Suppressor macrophage treated with lipopolysaccharide for 4 hours (primary cell): Measurements from ENCODE around the gene HS3ST6.
"Not testable (repeated sequence)": the region's sequence is repeated elsewhere in the genome, so short reads cannot be mapped to it uniquely, and the experiment has no call there.

Experiments
- DNase-seq: peaks from one replicate; pipeline ENCODE4 v3.0.0-alpha.2; 2020

The HS3ST6 gene

DNA sequence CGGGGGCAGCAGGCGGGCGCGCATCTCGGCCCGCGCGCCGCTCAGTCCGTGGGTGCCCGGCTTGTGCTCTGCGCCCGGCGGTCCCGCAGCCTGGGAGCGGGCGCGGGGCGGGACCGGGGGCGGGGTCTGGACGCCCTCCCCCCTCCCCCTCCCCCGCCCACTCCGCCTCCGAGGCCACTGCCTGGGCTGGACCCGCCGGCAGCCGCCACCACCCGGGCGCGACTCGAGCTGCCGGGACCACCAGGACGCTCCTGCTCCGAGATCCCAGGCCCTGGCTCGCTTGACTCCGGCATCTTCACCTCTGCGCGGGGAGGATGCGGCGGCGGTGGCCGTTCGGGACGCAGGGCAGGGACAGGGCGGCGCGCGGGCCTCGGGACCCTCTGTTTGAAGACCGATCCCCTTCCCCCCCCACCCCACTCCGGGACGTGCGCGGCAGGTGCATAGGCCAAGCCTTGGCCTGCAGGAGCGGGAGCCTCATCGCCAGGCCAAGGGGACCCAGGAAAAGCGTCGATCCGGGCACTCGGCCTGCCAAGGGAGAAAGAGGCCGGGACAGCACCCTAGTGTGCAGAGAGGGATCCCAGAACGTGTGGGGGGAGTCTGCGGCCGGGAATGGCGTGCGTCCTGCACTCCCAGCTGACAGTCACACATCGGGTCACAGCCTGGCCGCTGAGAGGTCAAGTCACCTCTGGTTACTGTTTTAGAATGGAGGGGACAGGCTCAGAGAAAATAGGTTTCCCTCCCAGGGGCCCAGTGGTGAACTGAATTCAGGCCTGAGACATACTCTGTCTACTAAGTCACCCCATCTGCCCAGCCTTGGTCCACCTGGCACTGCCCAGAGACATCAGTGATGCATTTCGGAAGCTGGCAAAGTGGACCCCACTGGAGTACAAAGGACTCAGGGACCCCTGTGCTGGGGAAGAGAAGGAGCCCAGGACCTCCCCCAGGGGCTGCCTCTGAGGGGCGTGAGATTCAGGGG lies at the start of gene HS3ST6:
HS3ST6 (minus strand) TSS at position 65 of the 976 bp plus-strand sequence. CDS start 92 bp downstream, outside the sequence.
- DNase-seq, result no peak

DNA sequence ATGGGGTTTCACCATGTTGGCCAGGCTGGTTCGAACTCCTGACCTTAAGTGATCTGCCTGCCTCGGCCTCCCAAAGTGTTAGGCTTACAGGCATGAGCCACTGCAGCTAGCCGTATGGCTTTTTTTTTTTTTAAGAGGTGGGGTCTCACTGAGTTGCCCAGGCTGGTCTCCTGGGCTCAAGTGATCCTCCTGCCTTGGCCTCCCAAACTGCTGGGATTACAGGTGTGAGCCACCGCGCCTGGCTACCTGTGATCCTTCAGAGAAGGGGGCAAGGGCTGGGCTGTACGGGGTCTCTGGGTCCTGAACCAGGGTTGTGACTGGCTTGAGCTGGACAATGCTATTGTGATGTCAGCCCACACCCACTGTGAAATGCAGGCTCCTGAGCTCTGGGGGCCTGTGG lies 48.2 kb upstream of the HS3ST6 start, which contains the start of gene RNF151:
RNF151 (plus strand) TSS at position 397 of the 400 bp plus-strand sequence. CDS start 26 bp downstream, outside the sequence.
- no peak for DNase-seq

DNA sequence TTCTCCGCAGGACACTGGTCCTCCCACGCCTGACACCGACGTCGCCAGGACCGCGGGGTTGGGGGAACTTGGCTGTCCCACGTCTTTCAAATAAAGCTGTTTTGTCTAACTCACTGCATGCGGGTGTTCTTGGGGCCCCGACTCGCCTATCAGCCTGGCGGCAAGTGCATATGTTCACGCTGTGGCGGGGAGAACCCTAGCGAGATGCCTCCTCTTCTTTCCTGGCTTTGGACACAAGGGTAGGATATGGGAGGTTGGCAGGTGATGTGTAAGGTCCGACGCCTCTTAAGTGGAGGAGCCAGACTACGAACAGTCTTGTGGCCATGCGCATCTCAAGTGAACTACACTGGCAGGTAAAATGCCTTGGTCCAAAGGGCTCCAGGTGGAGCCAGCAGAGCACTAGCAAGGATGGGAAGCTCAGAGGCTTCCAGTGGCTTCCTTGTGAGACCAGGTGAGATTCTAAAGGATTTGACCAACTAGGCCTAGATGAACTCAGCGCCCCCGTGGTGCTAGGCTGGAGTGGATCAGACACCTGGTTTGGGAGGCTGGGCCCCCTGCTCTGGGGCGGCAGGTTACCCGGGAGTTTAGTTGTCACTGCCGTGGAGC lies 47.3 kb upstream of the HS3ST6 start:
- no peak for DNase-seq

DNA sequence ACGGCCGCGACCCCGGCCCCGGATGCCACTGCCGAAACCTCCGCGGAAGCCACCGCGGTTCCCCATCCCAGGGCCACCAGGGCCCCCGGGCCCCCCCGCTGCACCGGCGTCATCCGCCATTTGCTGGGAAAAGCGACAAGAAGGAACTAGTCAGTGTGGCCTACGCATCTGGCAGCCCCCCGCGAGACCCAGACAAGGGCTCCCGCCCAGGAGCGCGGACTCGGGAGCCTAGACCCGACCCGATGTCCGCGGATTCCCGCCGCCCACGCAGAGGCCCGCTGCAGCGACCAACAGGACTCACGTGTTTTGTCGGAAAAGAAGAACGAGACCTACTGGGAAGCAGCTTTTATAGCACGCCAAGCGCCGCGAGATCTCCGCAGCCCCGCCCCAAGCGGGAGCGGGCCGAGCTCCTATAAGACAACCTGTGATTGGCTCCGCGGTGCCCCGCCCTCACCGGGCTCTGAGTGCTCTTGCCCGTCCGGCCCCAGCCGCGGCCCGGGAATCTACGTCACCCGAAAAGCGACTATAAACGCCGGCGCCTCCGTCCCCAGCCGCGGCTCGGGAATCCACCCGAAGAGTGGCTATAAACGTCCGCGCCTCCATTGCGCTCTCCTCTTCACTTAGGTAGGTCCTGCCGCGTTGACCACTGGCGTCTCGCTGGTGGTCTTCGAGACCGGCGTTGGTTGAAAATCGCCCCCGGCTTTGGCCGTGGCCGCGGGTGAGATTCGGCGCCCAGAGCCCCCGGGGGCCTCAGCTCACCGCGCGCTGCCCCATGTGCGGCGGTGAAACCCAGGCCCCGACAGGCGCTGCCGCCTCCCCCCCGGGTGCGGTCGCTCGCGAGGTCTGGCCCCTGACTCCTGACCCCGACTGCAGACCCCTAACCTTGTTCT lies 46.5 kb upstream of the HS3ST6 start, which contains the start of gene RPS2:
RPS2 (minus strand) TSS at position 321 of the 890 bp plus-strand sequence; CDS start at position 120, 201 bp downstream.
- peak; percentile 100 for DNase-seq

DNA sequence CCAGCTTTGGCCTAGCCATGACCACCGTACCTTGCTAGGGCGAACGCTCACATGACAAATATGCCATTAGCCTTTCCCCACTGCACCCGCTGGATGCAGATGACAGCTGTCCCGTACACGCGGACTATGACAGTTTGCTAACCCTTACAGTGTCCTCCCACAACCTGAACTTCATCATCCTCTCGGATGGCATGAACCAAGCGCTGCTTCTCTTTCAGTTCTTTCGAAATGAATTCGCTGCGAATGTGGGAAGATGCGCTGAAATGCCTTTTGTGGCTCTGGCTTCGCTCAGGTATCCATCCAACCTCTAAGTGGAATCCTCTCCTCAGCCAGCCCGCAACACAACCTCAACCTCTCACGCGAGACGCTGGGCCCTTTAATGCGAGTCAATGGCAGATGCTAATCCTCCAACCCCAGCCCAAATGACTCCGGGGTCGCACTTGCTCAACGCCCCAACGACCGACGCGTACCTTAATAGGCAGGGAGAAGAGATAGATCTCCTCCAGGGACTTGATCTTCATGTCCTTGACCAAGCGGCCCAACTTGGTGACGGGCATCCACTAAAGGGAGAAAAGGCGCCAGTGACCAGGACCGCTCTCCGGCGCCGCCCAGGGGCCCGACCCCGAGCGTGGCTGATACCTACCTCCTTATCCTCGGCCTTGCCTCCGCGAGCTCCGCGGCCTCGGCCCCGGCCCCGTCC lies 45.7 kb upstream of the HS3ST6 start:
- peak; percentile 55 for DNase-seq

DNA sequence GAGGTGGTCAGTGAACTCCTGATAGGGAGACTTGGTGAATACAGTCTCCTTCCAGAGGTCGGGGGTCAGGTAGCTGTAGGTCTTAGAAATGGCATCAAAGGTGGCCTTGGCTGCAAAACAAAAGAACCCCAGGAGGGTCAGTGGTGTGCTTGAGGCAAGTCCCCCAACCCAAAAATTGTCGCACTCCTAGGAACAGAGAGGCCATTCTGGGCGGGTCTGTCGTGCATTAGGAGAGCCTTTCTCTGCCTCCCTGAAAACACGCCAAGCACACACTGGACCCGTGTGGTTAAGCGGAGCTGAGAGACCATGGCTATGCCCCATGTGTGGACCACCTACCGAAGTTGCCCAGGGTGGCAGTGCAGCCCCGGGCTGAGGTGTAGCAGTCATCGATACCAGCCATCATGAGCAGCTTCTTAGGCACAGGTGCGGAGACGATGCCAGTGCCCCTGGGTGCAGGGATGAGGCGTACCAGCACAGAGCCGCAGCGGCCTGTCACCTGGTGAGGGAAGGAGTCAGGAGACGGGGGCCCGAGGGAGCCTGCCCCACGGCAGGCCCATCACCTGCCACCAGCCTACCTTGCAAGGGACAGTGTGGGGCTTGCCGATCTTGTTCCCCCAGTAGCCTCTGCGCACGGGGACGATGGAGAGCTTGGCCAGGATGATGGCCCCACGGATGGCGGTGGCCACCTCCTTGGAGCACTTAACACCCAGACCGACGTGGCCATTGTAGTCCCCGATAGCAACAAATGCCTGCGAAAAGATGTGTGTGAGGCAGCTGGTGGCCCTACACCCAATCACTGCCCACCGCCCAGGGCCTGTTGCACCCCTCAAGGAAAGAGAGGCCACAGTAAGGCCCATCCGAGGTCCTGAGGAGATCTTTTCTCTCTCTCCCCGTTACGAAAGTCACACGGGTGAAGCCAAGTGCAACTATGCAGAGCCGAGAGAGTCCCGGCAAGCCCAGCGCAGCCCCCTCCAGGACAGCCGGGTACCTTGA lies 44.2 kb upstream of the HS3ST6 start:
- DNase-seq, result not testable (repeated sequence)

DNA sequence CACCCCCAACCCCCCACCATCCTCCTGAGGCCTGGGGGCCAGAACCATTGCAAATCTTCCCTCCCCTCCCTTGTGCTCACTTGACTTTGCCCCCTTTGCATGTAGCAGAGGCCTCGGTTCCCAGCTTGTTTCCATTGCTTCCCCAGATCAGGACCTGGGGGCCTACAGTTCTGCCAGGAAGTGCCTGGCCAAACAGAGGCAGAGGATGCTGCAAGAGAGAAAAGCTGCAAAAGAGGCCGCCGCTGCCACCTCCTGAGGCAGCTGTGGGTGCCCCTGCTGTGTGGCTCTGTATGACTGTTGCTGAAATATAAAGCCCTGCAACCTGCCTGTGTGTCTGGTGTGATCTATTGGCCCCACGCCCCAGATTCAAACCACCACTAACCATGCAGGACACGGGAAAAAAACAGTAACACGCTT lies 43.4 kb upstream of the HS3ST6 start:
- DNase-seq, result no peak

DNA sequence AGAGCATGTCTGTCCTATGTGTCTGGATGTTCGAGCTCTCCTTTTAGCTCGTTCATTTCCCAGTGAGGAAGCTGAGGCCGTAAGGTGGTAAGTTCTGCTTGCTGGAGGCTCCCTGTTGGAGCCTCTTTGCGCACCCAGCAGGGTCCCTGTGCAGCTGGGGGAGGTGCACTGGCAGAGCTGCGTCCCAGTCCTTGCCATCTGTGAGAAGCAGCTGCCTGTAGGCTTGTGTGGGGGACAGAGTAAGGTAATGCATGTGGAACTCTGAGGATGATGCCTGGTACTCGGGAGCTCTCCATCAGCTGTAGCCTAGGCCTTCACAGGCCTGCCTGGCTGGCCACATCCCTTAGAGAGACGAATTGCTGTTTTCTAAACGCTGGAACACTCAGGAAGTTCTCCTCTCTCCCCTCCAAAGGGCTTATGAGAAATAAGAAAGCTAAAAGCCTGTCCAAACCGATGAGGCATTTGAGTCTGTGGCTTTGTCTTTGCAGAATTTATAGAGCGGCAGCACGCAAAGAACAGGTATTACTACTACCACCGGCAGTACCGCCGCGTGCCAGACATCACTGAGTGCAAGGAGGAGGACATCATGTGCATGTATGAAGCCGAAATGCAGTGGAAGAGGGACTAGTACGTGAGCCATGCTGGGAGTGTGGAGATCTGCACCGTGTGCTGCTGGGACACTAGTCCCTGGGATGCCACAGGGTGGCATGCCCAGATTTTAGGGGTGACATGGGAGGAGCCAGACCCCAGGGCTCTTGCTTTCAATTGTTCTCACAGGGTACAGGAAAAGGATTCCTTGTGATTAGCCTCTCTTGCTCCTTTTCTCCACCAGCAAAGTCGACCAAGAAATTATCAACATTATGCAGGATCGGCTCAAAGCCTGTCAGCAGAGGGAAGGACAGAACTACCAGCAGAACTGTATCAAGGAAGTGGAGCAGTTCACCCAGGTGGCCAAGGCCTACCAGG lies 42.7 kb upstream of the HS3ST6 start:
- DNase-seq, result no peak

DNA sequence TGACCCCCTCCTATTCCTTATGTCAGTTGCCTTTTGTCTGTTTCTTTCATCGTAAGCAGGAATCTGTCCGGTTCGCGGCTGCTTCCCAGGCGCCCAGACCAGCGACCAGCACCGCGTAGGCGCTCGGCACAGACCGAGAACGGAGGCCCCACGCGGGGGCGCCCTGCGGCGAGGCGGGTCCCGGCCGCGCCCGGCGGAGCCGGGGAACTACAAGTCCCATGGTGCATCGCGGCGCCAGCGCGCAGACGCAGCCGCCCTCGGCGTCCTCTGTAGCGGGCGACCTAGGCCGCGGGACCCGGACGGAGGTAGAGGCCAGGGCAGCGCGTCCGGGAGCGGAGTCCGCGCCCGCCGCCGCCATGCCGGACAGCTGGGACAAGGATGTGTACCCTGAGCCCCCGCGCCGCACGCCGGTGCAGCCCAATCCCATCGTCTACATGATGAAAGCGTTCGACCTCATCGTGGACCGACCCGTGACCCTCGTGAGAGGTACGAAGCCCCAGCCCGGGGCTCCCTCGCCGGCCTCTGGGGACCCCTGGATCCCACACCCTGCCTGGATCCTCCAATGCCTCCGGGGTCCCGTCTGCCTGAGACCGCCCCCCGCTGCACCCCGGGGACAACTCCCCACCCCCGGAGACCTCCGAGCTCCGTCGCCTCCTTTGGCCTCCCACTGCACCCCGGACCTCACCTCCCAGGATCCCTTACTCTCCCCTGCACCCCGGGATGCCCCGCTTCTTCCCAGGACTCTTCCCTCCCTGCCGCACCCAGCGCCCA lies 41.2 kb upstream of the HS3ST6 start, which contains the start of gene NDUFB10:
NDUFB10 (plus strand) TSS at position 270 of the 771 bp plus-strand sequence; CDS start at position 357, 87 bp downstream.
- DNase-seq, result peak; percentile 96

DNA sequence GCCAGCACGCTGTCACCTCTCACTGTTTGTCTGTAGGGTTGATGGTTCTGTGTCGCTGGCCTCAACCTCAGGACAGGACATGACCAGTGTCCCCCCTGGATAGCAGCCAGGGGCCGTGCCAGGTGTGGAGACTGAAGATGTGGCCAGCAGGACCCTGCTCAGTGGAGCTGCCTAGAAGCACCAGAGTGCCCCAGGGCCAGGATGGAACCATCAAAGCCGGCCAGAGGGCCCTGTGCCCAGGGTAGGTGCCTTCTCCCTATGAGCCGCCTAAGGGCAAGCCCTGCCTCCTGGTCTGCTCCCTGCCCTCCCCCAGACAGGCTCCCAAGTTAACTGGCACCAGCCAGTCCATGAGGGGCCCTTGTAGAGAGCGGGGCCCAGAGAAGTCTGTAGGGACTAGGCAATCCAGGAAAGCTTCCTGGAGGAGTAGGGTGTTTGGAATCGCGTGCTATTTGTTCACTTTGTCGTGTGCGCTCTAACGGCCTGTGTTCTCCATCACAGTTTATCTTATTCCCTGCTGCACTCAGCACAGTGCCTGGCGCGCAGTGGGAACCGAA lies 40.6 kb upstream of the HS3ST6 start:
- DNase-seq, result no peak

DNA sequence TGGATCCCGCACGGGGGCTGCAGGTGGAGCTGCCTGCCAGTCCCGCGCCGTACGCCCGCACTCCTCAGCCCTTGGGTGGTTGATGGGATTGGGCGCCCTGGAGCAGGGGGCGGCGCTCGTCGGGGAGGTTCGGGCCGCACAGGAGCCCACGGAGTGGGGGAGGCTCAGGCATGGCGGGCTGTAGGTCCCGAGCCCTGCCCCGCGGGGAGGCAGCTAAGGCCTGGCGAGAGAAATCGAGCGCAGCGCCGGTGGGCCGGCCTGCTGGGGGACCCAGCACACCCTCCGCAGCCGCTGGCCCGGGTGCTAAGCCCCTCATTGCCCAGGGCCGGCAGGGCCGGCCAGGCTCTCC lies 39.9 kb upstream of the HS3ST6 start:
- not testable (repeated sequence) for DNase-seq

DNA sequence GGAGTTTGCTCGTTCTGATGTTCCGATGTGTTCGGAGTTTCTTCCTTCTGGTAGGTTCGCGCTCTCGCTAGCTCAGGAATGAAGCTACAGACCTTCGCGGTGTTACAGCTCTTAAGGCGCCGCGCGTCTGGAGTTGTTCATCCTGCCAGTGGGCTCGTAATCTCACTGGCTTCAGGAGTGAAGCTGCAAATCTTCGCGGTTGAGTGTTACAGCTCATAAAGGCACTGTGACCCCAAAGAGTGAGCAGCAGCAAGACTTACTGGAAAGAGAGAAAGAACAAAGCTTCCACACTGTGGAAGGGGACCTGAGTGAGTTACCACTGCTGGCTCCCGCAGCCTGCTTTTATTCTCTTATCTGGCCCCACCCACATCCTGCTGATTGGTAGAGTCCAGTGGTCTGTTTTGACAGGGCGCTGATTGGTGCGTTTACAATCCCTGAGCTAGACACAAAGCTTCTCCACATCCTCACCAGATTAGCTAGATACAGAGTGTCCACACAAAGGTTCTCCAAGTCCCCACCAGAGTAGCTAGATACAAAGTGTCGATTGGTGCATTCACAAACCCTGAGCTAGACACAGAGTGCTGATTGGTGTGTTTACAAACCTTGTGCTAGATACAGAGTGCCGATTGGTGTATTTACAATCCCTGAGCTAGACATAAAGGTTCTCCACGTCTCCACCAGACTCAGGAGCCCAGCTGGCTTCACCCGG lies 39.4 kb upstream of the HS3ST6 start:
- DNase-seq, result not testable (repeated sequence)

DNA sequence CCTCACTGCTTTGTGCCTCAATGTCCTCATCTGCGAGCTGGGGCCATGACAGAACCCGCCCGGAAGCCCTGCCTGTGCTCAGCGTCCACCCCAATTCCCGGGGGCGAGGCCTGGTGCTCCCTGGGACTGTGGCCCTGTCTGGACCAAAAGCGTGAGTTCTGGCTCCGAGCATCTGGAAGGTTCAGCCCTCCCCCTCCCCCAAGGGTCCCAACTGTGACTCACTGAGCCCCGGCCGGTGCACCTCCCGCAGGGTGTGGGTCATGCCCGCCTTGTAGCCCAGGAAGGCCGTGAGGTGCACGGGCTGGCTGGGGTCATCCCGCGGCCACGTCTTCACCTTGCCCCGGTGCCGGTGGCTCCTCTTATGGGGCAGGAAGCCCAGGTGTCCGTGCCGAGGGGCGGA lies 35.5 kb upstream of the HS3ST6 start:
- no peak for DNase-seq

DNA sequence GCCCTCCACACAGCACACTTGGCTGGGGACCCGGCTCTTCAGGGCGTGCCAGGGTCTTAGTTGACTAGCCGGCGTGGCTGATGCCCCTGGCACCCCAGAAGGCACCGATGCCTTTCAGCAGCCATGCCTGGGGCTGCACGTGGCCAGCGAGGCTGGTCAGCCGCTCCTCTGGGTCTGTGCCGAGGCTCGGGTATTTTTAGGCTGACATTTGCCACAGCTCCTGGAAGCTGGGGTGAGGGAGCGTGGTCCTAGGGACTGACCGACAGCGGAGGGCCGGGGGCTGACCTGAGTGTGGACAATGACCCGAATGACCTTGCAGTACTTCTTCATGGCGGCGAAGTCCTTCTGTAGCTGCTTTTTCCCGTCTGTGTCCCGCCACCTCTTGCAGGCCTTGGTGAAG lies 32.3 kb upstream of the HS3ST6 start:
- no peak for DNase-seq

DNA sequence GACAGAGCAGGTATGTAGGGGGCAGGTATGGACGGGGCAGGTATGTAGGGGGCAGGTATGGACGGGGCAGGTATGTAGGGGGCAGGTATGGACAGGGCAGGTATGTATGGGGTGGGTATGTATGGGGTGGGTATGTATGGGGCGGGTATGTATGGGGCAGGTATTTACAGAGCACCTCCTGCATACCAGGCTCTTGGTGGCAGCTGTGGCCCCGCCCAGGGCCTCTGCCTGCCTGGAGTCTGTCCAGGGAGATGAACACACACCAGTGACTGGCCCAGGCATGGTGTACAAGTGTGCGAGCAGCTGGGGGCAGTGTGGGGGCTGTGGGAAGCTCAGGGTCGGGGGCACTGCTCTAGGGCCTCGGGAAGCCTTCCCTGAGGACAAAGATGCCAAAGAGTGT lies 31.8 kb upstream of the HS3ST6 start:
- no peak for DNase-seq

DNA sequence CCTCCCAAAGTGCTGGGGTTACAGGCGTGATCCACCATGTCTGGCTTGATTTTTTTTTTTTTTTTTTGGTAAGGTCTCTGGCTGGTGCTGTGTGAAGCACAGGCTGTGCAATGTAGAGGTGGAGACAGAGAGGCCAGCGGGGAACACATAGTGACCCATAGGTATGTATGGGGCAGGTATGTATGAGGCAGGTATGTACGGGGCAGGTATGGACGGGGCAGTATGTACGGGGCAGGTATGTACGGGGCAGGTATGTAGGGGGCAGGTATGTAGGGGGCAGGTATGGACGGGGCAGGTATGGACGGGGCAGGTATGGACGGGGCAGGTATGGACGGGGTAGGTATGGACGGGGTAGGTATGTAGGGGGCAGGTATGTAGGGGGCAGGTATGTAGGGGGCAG lies 31.3 kb upstream of the HS3ST6 start:
- no peak for DNase-seq

DNA sequence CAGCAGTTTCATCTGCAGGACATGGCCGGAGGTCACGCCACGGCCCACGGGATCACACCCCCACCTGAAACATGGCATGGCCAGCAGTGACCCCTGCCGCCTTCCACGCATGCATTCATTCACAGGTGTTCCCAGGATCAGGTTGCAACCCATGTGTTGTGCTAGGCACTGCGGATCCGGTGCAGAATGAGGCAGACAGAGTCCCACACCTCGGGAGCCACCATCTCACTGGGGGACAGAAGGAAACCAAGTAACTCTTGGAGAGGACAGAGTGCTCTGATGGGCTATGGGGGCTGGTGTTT lies 29.1 kb upstream of the HS3ST6 start:
- no peak for DNase-seq
